HCT116 (cell line): ENCODE results near the gene PSMB7.

Source experiments
- EGR1 ChIP-seq: IDR thresholded peaks from 2 replicates; pipeline ENCODE4 v1.6.1; 2012; ENCODE audit warnings: low read depth
- EZH2 ChIP-seq: fragments of 200-600 bp; sonication (generic); IDR thresholded peaks from 2 replicates; pipeline ENCODE4 v1.6.1; 2017; ENCODE audit warnings: antibody characterized with exemption, mixed run types
- JUND ChIP-seq: IDR thresholded peaks from 2 replicates; pipeline ENCODE4 v1.6.1; 2012
- POLR2A ChIP-seq: IDR thresholded peaks from 2 replicates; pipeline ENCODE4 v1.7.0; 2011; ENCODE audit warnings: borderline replicate concordance; ENCODE audit not compliant: insufficient read depth, insufficient read length; ENCODE audit errors: extremely low read depth
- TCF7L2 ChIP-seq: IDR thresholded peaks from 2 replicates; pipeline ENCODE4 v1.7.0; 2011; ENCODE audit warnings: borderline replicate concordance, inconsistent platforms; ENCODE audit not compliant: insufficient read depth, insufficient read length; ENCODE audit errors: extremely low read depth
- ZNF274 ChIP-seq: fragments of 200-500 bp; sonication (Bioruptor generic); IDR thresholded peaks from 2 replicates; pipeline ENCODE4 v1.6.1; 2014; ENCODE audit warnings: mild to moderate bottlenecking, low read depth, low read length, inconsistent platforms
- TF ChIP-seq, protein P1 (sequence below), 3 experiments: fragments of 200-600 bp in 1 of 3; sonication (generic) in 1 of 3; IDR thresholded peaks in 2 of 3; conservative IDR thresholded peaks in 1 of 3; 2 replicates each; pipeline ENCODE4 v1.5.1; 2012 to 2017; ENCODE audit warnings: low read depth in 2 of 3, low read length in 2 of 3, antibody characterized with exemption in 1 of 3, borderline replicate concordance in 1 of 3, control low read depth in 1 of 3, mild to moderate bottlenecking in 1 of 3, mixed read lengths in 1 of 3, mixed run types in 1 of 3, moderate library complexity in 1 of 3; ENCODE audit not compliant: insufficient read depth in 1 of 3

DNA sequence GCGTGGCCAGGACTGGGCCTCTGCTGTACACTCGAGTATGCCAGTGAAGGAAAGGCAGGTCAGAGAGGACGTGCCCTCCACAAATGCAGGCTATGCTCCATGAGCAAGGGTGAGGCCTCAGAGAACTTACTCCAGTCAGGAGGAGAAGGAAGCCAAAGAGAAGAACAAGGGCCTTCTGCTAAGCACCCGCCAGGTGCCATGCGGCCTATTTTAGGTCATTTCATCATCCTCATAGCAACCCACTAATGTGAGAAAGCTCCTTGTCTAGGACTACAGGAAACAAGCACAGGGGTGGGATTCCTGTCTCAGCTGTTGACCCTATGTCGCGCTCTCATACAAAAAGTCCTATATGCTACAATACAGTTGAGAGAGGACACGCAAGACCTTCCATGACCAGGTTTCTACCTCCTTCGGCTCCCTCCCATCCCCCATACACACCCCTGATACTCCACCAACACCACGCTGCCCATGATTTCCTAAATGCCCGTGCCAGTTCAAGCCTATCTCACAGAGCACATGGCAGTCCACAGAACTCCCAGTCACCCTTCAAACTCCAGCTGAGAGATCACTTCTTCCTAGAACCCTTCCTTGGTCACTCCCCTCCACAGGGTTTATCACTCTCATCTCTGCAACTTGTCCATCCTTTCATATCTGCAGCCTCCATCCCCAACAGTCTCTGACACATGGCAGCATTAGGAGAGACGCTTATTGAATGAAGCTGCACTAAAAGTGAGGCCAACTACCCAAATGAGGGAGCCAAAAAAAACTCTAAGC is 26.8 kb downstream of the PSMB7 start:
- TF ChIP-seq, protein P1, sequence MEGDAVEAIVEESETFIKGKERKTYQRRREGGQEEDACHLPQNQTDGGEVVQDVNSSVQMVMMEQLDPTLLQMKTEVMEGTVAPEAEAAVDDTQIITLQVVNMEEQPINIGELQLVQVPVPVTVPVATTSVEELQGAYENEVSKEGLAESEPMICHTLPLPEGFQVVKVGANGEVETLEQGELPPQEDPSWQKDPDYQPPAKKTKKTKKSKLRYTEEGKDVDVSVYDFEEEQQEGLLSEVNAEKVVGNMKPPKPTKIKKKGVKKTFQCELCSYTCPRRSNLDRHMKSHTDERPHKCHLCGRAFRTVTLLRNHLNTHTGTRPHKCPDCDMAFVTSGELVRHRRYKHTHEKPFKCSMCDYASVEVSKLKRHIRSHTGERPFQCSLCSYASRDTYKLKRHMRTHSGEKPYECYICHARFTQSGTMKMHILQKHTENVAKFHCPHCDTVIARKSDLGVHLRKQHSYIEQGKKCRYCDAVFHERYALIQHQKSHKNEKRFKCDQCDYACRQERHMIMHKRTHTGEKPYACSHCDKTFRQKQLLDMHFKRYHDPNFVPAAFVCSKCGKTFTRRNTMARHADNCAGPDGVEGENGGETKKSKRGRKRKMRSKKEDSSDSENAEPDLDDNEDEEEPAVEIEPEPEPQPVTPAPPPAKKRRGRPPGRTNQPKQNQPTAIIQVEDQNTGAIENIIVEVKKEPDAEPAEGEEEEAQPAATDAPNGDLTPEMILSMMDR (IDR thresholded peaks at IDR 0.05 in 2 of 3, conservative IDR thresholded peaks at IDR 0.05 in 1 of 3; ENCODE audit: borderline replicate concordance in 1 of 3, insufficient read depth in 1 of 3, low read depth in 2 of 3, low read length in 2 of 3), result no peak
- TF ChIP-seq JUND (no peak), POLR2A (no peak), ZNF274 (no peak), EGR1 (no peak), EZH2 (no peak), TCF7L2 (no peak)
